ENCODE data around the gene RASSF7. TPM values are rescaled to one million over a fixed set of nuclear protein-coding genes. Genes with fewer than 3 reads are reported as not detected.

Gene RASSF7
- total RNA-seq, 1 experiment from 2014 or later, result 32.5 TPM

DNA sequence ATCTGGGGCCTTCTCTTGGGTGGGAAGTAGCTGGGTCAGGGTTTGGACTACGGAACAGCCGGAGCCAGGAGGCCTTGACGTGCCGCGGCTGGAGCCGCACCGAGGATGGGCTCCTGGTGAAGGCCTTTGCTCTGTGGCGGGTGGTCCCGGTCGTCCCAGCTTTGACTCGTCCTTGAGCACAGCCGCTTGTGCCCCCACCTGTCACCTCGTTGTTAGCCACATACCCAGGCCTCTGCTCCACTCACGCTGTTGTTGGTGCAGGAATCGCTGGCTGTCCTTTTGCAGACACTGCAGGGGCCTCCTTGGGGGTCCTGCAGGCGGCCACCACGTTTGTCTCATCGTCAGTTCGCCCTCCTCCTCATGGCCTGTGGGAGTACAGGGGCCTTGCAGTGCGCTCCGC, 32.6 kb downstream of the RASSF7 start (continued):
- no peak for TF ChIP-seq AR (CRISPR knock-in tag; IDR thresholded peaks at IDR 0.05)
- TF ChIP-seq NFYB (CRISPR knock-in tag; conservative IDR thresholded peaks at IDR 0.05; ENCODE audit: low read depth), result no peak
- no peak for TF ChIP-seq ZMAT4 (CRISPR knock-in tag; IDR thresholded peaks at IDR 0.05)
- no peak for TF ChIP-seq ZNF232 (CRISPR knock-in tag; IDR thresholded peaks at IDR 0.05)
- no peak for TF ChIP-seq ZNF263 (CRISPR knock-in tag; IDR thresholded peaks at IDR 0.05; ENCODE audit: low read depth)
- TF ChIP-seq, protein P1, sequence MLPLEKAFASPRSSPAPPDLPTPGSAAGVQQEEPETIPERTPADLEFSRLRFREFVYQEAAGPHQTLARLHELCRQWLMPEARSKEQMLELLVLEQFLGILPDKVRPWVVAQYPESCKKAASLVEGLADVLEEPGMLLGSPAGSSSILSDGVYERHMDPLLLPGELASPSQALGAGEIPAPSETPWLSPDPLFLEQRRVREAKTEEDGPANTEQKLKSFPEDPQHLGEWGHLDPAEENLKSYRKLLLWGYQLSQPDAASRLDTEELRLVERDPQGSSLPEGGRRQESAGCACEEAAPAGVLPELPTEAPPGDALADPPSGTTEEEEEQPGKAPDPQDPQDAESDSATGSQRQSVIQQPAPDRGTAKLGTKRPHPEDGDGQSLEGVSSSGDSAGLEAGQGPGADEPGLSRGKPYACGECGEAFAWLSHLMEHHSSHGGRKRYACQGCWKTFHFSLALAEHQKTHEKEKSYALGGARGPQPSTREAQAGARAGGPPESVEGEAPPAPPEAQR (CRISPR knock-in tag; IDR thresholded peaks at IDR 0.05), result no peak
- TF ChIP-seq, protein P2, sequence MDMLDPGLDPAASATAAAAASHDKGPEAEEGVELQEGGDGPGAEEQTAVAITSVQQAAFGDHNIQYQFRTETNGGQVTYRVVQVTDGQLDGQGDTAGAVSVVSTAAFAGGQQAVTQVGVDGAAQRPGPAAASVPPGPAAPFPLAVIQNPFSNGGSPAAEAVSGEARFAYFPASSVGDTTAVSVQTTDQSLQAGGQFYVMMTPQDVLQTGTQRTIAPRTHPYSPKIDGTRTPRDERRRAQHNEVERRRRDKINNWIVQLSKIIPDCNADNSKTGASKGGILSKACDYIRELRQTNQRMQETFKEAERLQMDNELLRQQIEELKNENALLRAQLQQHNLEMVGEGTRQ (CRISPR knock-in tag; IDR thresholded peaks at IDR 0.05), result no peak

GRCh38 chr11:595400-595799, 34.6 kb downstream of the RASSF7 start:
- no peaks in the 10 kb centered on the region for H3K27me3 Mint-ChIP-seq (ENCODE audit: low read depth)
- CTCF ChIA-PET, result interaction anchor here (1.2 kb wide), 1 partner anchor 41 kb away, joined by 3 read pairs; no protein-coding TSS in a partner anchor
- H3K4me1 Mint-ChIP-seq, result no peaks in the 10 kb centered on the region
- H3K9me3 Mint-ChIP-seq, result no peaks in the 10 kb centered on the region
- no peak overlapping the region for H3K4me3 Mint-ChIP-seq
- DNase-seq (ENCODE audit: low spot score) (no peak), ATAC-seq (no peak)
- no peak overlapping the region for H3K27ac Mint-ChIP-seq
- POLR2A ChIA-PET, result no interaction called here
- peaks cover 59% of the 10 kb centered on the region for H3K36me3 Mint-ChIP-seq
- TF ChIP-seq NFE2L1 (CRISPR knock-in tag; IDR thresholded peaks at IDR 0.05) (no peak), FOXP4 (CRISPR knock-in tag; IDR thresholded peaks at IDR 0.05) (no peak), CBFB (CRISPR knock-in tag; IDR thresholded peaks at IDR 0.05; ENCODE audit: low read depth) (no peak), ZMAT4 (CRISPR knock-in tag; IDR thresholded peaks at IDR 0.05) (no peak), NR1H2 (CRISPR knock-in tag; IDR thresholded peaks at IDR 0.05) (no peak), FOXJ3 (CRISPR knock-in tag; IDR thresholded peaks at IDR 0.05; ENCODE audit: borderline replicate concordance) (no peak), AR (CRISPR knock-in tag; IDR thresholded peaks at IDR 0.05) (no peak), ZNF416 (CRISPR knock-in tag; IDR thresholded peaks at IDR 0.05) (no peak), ZNF232 (CRISPR knock-in tag; IDR thresholded peaks at IDR 0.05) (no peak), ESRRA (CRISPR knock-in tag; IDR thresholded peaks at IDR 0.05; ENCODE audit: borderline replicate concordance) (no peak)
- TF ChIP-seq, protein P3, sequence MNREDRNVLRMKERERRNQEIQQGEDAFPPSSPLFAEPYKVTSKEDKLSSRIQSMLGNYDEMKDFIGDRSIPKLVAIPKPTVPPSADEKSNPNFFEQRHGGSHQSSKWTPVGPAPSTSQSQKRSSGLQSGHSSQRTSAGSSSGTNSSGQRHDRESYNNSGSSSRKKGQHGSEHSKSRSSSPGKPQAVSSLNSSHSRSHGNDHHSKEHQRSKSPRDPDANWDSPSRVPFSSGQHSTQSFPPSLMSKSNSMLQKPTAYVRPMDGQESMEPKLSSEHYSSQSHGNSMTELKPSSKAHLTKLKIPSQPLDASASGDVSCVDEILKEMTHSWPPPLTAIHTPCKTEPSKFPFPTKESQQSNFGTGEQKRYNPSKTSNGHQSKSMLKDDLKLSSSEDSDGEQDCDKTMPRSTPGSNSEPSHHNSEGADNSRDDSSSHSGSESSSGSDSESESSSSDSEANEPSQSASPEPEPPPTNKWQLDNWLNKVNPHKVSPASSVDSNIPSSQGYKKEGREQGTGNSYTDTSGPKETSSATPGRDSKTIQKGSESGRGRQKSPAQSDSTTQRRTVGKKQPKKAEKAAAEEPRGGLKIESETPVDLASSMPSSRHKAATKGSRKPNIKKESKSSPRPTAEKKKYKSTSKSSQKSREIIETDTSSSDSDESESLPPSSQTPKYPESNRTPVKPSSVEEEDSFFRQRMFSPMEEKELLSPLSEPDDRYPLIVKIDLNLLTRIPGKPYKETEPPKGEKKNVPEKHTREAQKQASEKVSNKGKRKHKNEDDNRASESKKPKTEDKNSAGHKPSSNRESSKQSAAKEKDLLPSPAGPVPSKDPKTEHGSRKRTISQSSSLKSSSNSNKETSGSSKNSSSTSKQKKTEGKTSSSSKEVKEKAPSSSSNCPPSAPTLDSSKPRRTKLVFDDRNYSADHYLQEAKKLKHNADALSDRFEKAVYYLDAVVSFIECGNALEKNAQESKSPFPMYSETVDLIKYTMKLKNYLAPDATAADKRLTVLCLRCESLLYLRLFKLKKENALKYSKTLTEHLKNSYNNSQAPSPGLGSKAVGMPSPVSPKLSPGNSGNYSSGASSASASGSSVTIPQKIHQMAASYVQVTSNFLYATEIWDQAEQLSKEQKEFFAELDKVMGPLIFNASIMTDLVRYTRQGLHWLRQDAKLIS (CRISPR knock-in tag; IDR thresholded peaks at IDR 0.05; ENCODE audit: borderline replicate concordance), result no peak
- TF ChIP-seq, protein P4, sequence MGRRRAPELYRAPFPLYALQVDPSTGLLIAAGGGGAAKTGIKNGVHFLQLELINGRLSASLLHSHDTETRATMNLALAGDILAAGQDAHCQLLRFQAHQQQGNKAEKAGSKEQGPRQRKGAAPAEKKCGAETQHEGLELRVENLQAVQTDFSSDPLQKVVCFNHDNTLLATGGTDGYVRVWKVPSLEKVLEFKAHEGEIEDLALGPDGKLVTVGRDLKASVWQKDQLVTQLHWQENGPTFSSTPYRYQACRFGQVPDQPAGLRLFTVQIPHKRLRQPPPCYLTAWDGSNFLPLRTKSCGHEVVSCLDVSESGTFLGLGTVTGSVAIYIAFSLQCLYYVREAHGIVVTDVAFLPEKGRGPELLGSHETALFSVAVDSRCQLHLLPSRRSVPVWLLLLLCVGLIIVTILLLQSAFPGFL (CRISPR knock-in tag; IDR thresholded peaks at IDR 0.05; ENCODE audit: borderline replicate concordance), result no peak
- TF ChIP-seq, protein P5, sequence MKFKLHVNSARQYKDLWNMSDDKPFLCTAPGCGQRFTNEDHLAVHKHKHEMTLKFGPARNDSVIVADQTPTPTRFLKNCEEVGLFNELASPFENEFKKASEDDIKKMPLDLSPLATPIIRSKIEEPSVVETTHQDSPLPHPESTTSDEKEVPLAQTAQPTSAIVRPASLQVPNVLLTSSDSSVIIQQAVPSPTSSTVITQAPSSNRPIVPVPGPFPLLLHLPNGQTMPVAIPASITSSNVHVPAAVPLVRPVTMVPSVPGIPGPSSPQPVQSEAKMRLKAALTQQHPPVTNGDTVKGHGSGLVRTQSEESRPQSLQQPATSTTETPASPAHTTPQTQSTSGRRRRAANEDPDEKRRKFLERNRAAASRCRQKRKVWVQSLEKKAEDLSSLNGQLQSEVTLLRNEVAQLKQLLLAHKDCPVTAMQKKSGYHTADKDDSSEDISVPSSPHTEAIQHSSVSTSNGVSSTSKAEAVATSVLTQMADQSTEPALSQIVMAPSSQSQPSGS (CRISPR knock-in tag; IDR thresholded peaks at IDR 0.05; ENCODE audit: borderline replicate concordance, low read depth), result no peak
